ENCODE data around the gene RRP15. TPM values are rescaled to one million over a fixed set of nuclear protein-coding genes. Genes with fewer than 3 reads are reported as not detected.
"Not testable (repeated sequence)": the region's sequence is repeated elsewhere in the genome, so short reads cannot be mapped to it uniquely, and the experiment has no call there.

Gene RRP15
- total RNA-seq, 2 experiments from 2014 or later, result 12.6 to 13.7 TPM

DNA sequence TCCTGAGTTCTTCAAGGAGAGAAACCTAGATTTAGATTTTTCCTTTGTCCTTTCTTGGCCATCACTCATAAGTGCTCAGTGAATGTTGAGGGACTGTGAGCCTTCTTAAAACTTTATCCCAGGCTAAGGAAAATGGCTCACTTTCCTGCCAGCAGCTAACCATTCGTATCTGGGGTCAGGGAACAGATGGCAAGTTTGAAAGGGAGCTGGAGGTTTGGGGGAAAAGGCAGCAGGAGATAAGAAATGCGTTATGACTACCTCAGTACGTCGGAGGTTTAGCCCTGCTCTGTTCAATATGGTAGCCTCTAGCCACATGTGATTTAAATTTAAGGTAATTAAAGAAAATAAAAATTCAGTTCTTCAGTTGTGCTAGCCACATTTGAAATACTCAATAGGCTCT lies 13.3 kb downstream of the RRP15 start:
- H3K36me3 Mint-ChIP-seq (ENCODE audit: low read depth), result peaks cover 19% of the 10 kb centered on the region
- CTCF ChIA-PET, result no interaction called here
- intact Hi-C loops (cut with micrococcal nuclease), result no loop called here

DNA sequence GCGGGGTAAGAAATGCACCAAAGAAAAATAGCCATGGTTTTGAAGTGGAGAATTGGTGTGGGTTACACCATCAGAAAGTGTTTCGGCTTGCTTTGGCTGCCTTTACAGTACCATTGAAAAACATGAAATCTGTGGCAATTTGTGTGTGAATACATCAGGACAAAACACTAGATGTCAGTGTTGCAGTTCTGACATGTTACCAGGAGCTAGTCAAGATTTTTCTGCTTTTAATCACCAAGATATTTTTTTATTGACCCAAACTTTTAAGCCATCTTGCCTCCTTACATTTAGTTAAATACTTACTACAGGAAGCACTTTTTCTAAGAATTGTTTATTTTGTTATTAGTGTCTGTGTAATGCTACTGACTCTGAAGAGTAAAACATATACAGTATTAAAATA lies 14.3 kb downstream of the RRP15 start:
- H3K27me3 Mint-ChIP-seq (ENCODE audit: low read depth), result no peaks in the 10 kb centered on the region
- no peak overlapping the region for H3K4me3 Mint-ChIP-seq
- intact Hi-C loops (cut with micrococcal nuclease), result loop anchor here (1.0 kb wide), 1 partner anchor 222 kb away; no protein-coding TSS in a partner anchor
- H3K4me1 Mint-ChIP-seq (ENCODE audit: low read depth), result peaks cover 27% of the 10 kb centered on the region
- H3K36me3 Mint-ChIP-seq (ENCODE audit: low read depth), result peaks cover 15% of the 10 kb centered on the region
- CTCF ChIA-PET, result interaction anchor here (0.6 to 1.5 kb wide), 3 partner anchors 16 to 220 kb away, joined by 3 to 4 read pairs (median 3); no protein-coding TSS in a partner anchor
- H3K27ac Mint-ChIP-seq, result no peak overlapping the region
- DNase-seq, result no peak
- H3K9me3 Mint-ChIP-seq, result no peaks in the 10 kb centered on the region

More for the DNA sequence above, 13.3 kb downstream of the RRP15 start:
- Mint-ChIP-seq H3K27ac (no peak overlapping the region), H3K4me3 (no peak overlapping the region), H3K9me3 (no peaks in the 10 kb centered on the region), H3K27me3 (ENCODE audit: low read depth) (no peaks in the 10 kb centered on the region), H3K4me1 (ENCODE audit: low read depth) (peaks cover 28% of the 10 kb centered on the region)
- no peak for DNase-seq

GRCh38 chr1:218301217-218301616 lies 16.1 kb downstream of the RRP15 start:
- Mint-ChIP-seq H3K9me3 (no peaks in the 10 kb centered on the region), H3K4me3 (no peak overlapping the region), H3K27me3 (ENCODE audit: low read depth) (no peaks in the 10 kb centered on the region), H3K36me3 (ENCODE audit: low read depth) (peaks cover 15% of the 10 kb centered on the region), H3K4me1 (ENCODE audit: low read depth) (peaks cover 26% of the 10 kb centered on the region), H3K27ac (no peak overlapping the region)
- CTCF ChIA-PET, result no interaction called here
- intact Hi-C loops (cut with micrococcal nuclease), result no loop called here
- DNase-seq, result no peak

DNA sequence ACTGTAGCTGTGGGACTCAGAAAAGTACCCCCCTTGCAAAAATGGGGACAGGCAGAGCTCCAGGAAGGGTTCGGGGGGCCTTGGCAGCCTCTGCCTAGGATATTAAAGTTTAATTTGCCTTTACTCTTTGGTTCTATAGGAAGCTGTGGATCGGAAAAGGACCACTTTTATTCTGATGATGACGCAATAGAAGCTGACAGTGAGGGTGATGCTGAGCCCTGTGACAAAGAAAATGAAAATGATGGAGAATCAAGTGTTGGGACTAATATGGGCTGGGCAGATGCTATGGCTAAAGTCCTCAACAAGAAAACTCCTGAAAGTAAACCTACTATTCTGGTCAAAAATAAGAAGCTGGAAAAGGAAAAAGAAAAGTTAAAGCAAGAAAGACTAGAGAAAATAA lies 17.1 kb downstream of the RRP15 start:
- Mint-ChIP-seq H3K27ac (no peak overlapping the region), H3K4me3 (no peak overlapping the region), H3K36me3 (ENCODE audit: low read depth) (peaks cover 16% of the 10 kb centered on the region), H3K27me3 (ENCODE audit: low read depth) (no peaks in the 10 kb centered on the region), H3K9me3 (no peaks in the 10 kb centered on the region), H3K4me1 (ENCODE audit: low read depth) (peaks cover 21% of the 10 kb centered on the region)
- intact Hi-C loops (cut with micrococcal nuclease), result no loop called here
- no peak for DNase-seq
- CTCF ChIA-PET, result interaction anchor here (1.4 kb wide), 1 partner anchor 43 kb away, joined by 5 read pairs; the partner anchor contains the start of gene TGFB2

GRCh38 chr1:218303176-218303879 lies 18.2 kb downstream of the RRP15 start:
- no peaks in the 10 kb centered on the region for H3K27me3 Mint-ChIP-seq (ENCODE audit: low read depth)
- H3K4me1 Mint-ChIP-seq (ENCODE audit: low read depth), result peaks cover 15% of the 10 kb centered on the region
- H3K4me3 Mint-ChIP-seq, result no peak overlapping the region
- CTCF ChIA-PET, result interaction anchor here (0.6 kb wide), 1 partner anchor 37 kb away, joined by 3 read pairs; no protein-coding TSS in a partner anchor
- no peak for DNase-seq
- peaks cover 19% of the 10 kb centered on the region for H3K36me3 Mint-ChIP-seq (ENCODE audit: low read depth)
- intact Hi-C loops (cut with micrococcal nuclease), result loop anchor here (1.0 kb wide), 2 partner anchors 48 to 886 kb away; no protein-coding TSS in a partner anchor
- H3K9me3 Mint-ChIP-seq, result no peaks in the 10 kb centered on the region
- H3K27ac Mint-ChIP-seq, result no peak overlapping the region

- Mint-ChIP-seq H3K36me3 (ENCODE audit: low read depth) (peaks cover 25% of the 10 kb centered on the region), H3K4me3 (no peak overlapping the region), H3K9me3 (no peaks in the 10 kb centered on the region), H3K4me1 (ENCODE audit: low read depth) (peaks cover 12% of the 10 kb centered on the region), H3K27ac (no peak overlapping the region), H3K27me3 (ENCODE audit: low read depth) (no peaks in the 10 kb centered on the region)
- intact Hi-C loops (cut with micrococcal nuclease), result no loop called here
- CTCF ChIA-PET, result interaction anchor here (0.8 kb wide), 1 partner anchor 35 kb away, joined by 3 read pairs; no protein-coding TSS in a partner anchor
- DNase-seq, result no peak
Measured at GRCh38 chr1:218304281-218305039, 19.4 kb downstream of the RRP15 start.

- intact Hi-C loops (cut with micrococcal nuclease), result no loop called here
- no peaks in the 10 kb centered on the region for H3K27me3 Mint-ChIP-seq (ENCODE audit: low read depth)
- no peak for DNase-seq
- no peak overlapping the region for H3K27ac Mint-ChIP-seq
- H3K4me1 Mint-ChIP-seq (ENCODE audit: low read depth), result peaks cover 12% of the 10 kb centered on the region
- no peak overlapping the region for H3K4me3 Mint-ChIP-seq
- CTCF ChIA-PET, result no interaction called here
- H3K36me3 Mint-ChIP-seq (ENCODE audit: low read depth), result peaks cover 30% of the 10 kb centered on the region
- no peaks in the 10 kb centered on the region for H3K9me3 Mint-ChIP-seq
Measured at GRCh38 chr1:218305472-218306064, 20.5 kb downstream of the RRP15 start.

DNA sequence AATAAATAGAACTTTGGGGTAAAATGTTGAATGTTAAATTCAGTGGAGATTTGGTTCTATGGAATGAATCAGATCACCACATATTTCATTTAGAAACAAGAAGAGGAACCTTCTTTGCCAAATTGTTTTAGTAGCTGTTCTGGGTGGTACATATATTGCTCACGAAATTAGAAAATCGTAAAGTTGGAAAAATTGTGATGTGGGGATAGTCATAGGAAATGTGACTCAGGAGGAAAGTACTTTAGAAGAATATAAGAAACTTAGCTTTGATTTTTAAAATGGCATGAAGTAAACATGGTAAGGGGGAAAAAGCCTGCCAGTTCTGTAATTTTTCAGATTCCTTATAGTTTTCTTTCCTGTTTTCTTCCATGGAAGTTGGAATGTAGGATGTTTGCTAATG lies 27.4 kb downstream of the RRP15 start:
- Mint-ChIP-seq H3K4me1 (ENCODE audit: low read depth) (peaks cover 8% of the 10 kb centered on the region), H3K27ac (no peak overlapping the region), H3K4me3 (no peak overlapping the region), H3K27me3 (ENCODE audit: low read depth) (no peaks in the 10 kb centered on the region), H3K36me3 (ENCODE audit: low read depth) (peaks cover 31% of the 10 kb centered on the region), H3K9me3 (no peaks in the 10 kb centered on the region)
- DNase-seq, result no peak
- CTCF ChIA-PET, result no interaction called here
- intact Hi-C loops (cut with micrococcal nuclease), result no loop called here

DNA sequence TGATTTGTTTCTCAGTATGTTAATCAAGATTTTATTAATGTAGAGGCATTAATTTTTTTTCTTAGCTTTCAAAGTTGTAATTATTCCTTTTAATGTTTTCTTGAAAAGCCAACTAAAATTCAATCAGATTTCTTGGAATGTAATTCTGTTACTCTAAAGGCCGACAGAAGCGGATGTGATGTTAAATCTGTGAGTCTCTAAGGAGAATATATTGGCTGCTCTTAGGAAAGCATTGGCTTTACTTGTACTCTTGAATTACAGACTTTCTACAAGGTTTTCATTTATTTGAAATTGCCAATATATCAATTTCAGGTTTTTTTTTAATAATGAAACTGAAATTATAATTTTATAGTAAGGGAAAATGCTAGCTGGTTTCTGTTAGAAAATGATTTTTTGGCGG lies 29.2 kb downstream of the RRP15 start:
- Mint-ChIP-seq H3K4me3 (no peak overlapping the region), H3K9me3 (no peaks in the 10 kb centered on the region), H3K27me3 (ENCODE audit: low read depth) (no peaks in the 10 kb centered on the region), H3K4me1 (ENCODE audit: low read depth) (peaks cover 8% of the 10 kb centered on the region), H3K36me3 (ENCODE audit: low read depth) (peaks cover 34% of the 10 kb centered on the region), H3K27ac (no peak overlapping the region)
- CTCF ChIA-PET, result interaction anchor here (1.2 kb wide), 1 partner anchor 14 kb away, joined by 3 read pairs; no protein-coding TSS in a partner anchor
- no peak for DNase-seq
- intact Hi-C loops (cut with micrococcal nuclease), result no loop called here

DNA sequence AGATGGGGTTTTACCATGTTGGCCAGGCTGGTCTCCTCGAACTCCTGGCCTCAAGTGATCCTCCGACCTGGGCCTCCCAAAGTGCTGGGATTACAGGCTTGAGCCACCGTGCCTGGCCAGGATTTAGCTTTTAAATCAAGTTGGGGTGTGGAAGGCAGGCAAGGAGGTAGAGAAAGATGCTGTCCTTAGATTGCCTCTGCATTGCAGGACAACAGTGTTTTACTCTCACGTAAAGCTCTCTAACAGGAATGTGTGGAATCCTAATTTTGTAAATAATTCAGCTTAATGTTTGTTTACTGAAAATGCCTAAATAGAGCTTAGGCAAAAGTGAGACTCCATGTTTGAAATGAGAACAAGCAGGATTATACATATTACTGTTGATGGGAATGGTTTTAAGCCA lies 30.5 kb downstream of the RRP15 start:
- Mint-ChIP-seq H3K27ac (no peak overlapping the region), H3K36me3 (ENCODE audit: low read depth) (peaks cover 33% of the 10 kb centered on the region), H3K27me3 (ENCODE audit: low read depth) (no peaks in the 10 kb centered on the region), H3K9me3 (no peaks in the 10 kb centered on the region), H3K4me3 (no peak overlapping the region), H3K4me1 (ENCODE audit: low read depth) (peaks cover 8% of the 10 kb centered on the region)
- CTCF ChIA-PET, result interaction anchor here (0.8 kb wide), 1 partner anchor 16 kb away, joined by 4 read pairs; no protein-coding TSS in a partner anchor
- DNase-seq, result no peak
- intact Hi-C loops (cut with micrococcal nuclease), result no loop called here

GRCh38 chr1:218317061-218317460 lies 32.0 kb downstream of the RRP15 start:
- Mint-ChIP-seq H3K4me3 (no peak overlapping the region), H3K36me3 (ENCODE audit: low read depth) (peaks cover 29% of the 10 kb centered on the region), H3K9me3 (no peaks in the 10 kb centered on the region), H3K4me1 (ENCODE audit: low read depth) (peaks cover 4% of the 10 kb centered on the region), H3K27ac (no peak overlapping the region), H3K27me3 (ENCODE audit: low read depth) (no peaks in the 10 kb centered on the region)
- no peak for DNase-seq
- intact Hi-C loops (cut with micrococcal nuclease), result no loop called here
- CTCF ChIA-PET, result interaction anchor here (1.2 kb wide), 1 partner anchor 22 kb away, joined by 4 read pairs; no protein-coding TSS in a partner anchor

DNA sequence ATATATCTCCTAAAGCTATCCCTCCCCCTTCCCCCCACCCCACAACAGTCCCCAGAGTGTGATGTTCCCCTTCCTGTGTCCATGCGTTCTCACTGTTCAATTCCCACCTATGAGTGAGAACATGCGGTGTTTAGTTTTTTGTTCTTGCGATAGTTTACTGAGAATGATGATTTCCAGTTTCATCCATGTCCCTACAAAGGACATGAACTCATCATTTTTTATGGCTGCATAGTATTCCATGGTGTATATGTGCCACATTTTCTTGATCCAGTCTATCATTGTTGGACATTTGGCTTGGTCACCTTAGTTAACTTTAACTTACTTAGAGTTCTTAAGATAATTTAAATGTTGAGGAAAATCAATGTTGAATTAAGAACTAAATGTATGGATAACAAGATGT lies 35.1 kb downstream of the RRP15 start:
- CTCF ChIA-PET; H3K27me3 Mint-ChIP-seq (ENCODE audit: low read depth); H3K9me3 Mint-ChIP-seq; H3K27ac Mint-ChIP-seq; DNase-seq; H3K4me1 Mint-ChIP-seq (ENCODE audit: low read depth); intact Hi-C loops (cut with micrococcal nuclease); H3K4me3 Mint-ChIP-seq: not testable (repeated sequence)
- peaks cover 24% of the 10 kb centered on the region for H3K36me3 Mint-ChIP-seq (ENCODE audit: low read depth)
